GM23338 (cell line): Measurements from ENCODE around the gene ST6GALNAC3. TPM values are rescaled to one million over a fixed set of nuclear protein-coding genes. Genes with fewer than 3 reads are reported as not detected.

Experiments used
- ATAC-seq: fragments of 200-7000 bp; cut with Tn5 transposase; 3 replicates; pipeline ENCODE4 v1.9.1; 2020
- DNase-seq: peaks from one replicate; pipeline ENCODE4 v3.0.0-alpha.2; 2015; ENCODE audit warnings: low spot score
- H2AFZ ChIP-seq: fragments of 200-600 bp; sonication (generic); 2 replicates; pipeline ENCODE4 v1.8.0; 2016; ENCODE audit warnings: antibody characterized with exemption, mild to moderate bottlenecking, moderate library complexity
- H3F3A ChIP-seq: fragments of 200-600 bp; sonication (generic); replicated peaks from 2 replicates; pipeline ENCODE4 v1.8.0; 2017; ENCODE audit warnings: antibody characterized with exemption, mixed run types, low read depth
- H3K27ac ChIP-seq: fragments of 200-600 bp; sonication (generic); 2 replicates; pipeline ENCODE4 v1.6.1; 2016; ENCODE audit warnings: low read depth
- H3K27me3 ChIP-seq: fragments of 200-600 bp; sonication (generic); 2 replicates; pipeline ENCODE4 v1.8.0; 2016; ENCODE audit warnings: mild to moderate bottlenecking, mixed run types, moderate library complexity; ENCODE audit not compliant: insufficient read depth
- H3K36me3 ChIP-seq: fragments of 200-600 bp; sonication (generic); 2 replicates; pipeline ENCODE4 v1.8.0; 2016; ENCODE audit warnings: mild to moderate bottlenecking; ENCODE audit not compliant: insufficient read depth
- H3K4me1 ChIP-seq: fragments of 200-600 bp; sonication (generic); 2 replicates; pipeline ENCODE4 v1.8.0; 2016; ENCODE audit warnings: mild to moderate bottlenecking, moderate library complexity; ENCODE audit not compliant: insufficient read depth
- H3K4me2 ChIP-seq: fragments of 200-600 bp; sonication (generic); 2 replicates; pipeline ENCODE4 v1.7.1; 2017; ENCODE audit warnings: mixed run types
- H3K4me3 ChIP-seq: fragments of 200-600 bp; sonication (generic); 2 replicates; pipeline ENCODE4 v1.6.1; 2016; ENCODE audit warnings: mixed run types
- H3K79me2 ChIP-seq: fragments of 200-600 bp; sonication (generic); replicated peaks from 2 replicates; pipeline ENCODE4 v1.8.0; 2017; ENCODE audit warnings: mild to moderate bottlenecking; ENCODE audit not compliant: insufficient read depth
- H3K9me2 ChIP-seq: fragments of 200-600 bp; sonication (generic); 2 replicates; pipeline ENCODE4 v1.8.0; 2017; ENCODE audit not compliant: insufficient read depth
- H4K20me1 ChIP-seq: fragments of 200-600 bp; sonication (generic); replicated peaks from 2 replicates; pipeline ENCODE4 v1.8.0; 2017; ENCODE audit warnings: mild to moderate bottlenecking; ENCODE audit not compliant: insufficient read depth
- H3K27ac Mint-ChIP-seq: 2 replicates; pipeline ENCODE4 v1.8.0; 2020; ENCODE audit warnings: inconsistent platforms, mild to moderate bottlenecking, moderate library complexity, mixed read lengths
- H3K27me3 Mint-ChIP-seq: 3 replicates; pipeline ENCODE4 v1.8.0; 2022; ENCODE audit warnings: low read depth, mild to moderate bottlenecking, moderate library complexity, mixed read lengths, inconsistent platforms; ENCODE audit not compliant: insufficient read depth, poor library complexity
- H3K36me3 Mint-ChIP-seq: 3 replicates; pipeline ENCODE4 v1.8.0; 2021; ENCODE audit warnings: low read depth, mild to moderate bottlenecking, inconsistent platforms, moderate library complexity, mixed read lengths
- H3K4me1 Mint-ChIP-seq: 3 replicates; pipeline ENCODE4 v1.8.0; 2020; ENCODE audit warnings: mild to moderate bottlenecking, inconsistent platforms, mixed read lengths
- H3K4me3 Mint-ChIP-seq: 3 replicates; pipeline ENCODE4 v1.8.0; 2021; ENCODE audit warnings: moderate library complexity, mild to moderate bottlenecking, inconsistent platforms, mixed read lengths
- H3K9me3 Mint-ChIP-seq: 3 replicates; pipeline ENCODE4 v1.8.0; 2020; ENCODE audit warnings: moderate library complexity, mild to moderate bottlenecking, inconsistent platforms, mixed read lengths
- CREB1 ChIP-seq: fragments of 250-450 bp; sonication (Bioruptor Pico); IDR thresholded peaks from 2 replicates; pipeline ENCODE4 v1.5.0; 2020; ENCODE audit warnings: low read depth, mild to moderate bottlenecking, moderate library complexity
- EZH2 ChIP-seq: fragments of 200-600 bp; sonication (generic); IDR thresholded peaks from one replicate; pipeline ENCODE4 v1.8.0; 2017; ENCODE audit warnings: antibody characterized with exemption, mild to moderate bottlenecking, low read depth; ENCODE audit not compliant: unreplicated experiment
- NANOG ChIP-seq: IDR thresholded peaks from 2 replicates; pipeline ENCODE4 v1.6.1; 2016; ENCODE audit warnings: antibody characterized with exemption, borderline replicate concordance
- POLR2AphosphoS5 ChIP-seq: IDR thresholded peaks from 2 replicates; pipeline ENCODE4 v1.6.1; 2016; ENCODE audit warnings: antibody characterized with exemption, low read depth
- ZNF114 ChIP-seq: fragments of 250-450 bp; sonication (Bioruptor Pico); IDR thresholded peaks from 2 replicates; pipeline ENCODE4 v1.5.0; 2020; ENCODE audit warnings: mild to moderate bottlenecking, moderate library complexity
- ZNF331 ChIP-seq: fragments of 250-450 bp; sonication (Bioruptor Pico); IDR thresholded peaks from 2 replicates; pipeline ENCODE4 v1.5.0; 2020; ENCODE audit warnings: low read depth, mild to moderate bottlenecking, moderate library complexity
- polyA plus RNA-seq: library from polyadenylated mRNA; unstranded; fragments of >200 nt; fragmentation: Nextera tagmentation; extraction: Ambion mirVana; gene quantifications from 2 replicates; pipeline ENCODE4 v1.2.1, GENCODE V29; 2016
- total RNA-seq: library from RNA; depleted of rRNA; stranded (reverse); fragments of >200 nt; shearing (Covaris generic); gene quantifications from 2 replicates; pipeline ENCODE4 v1.2.3, GENCODE V29; 2014
- TF ChIP-seq, protein P1 (sequence below): IDR thresholded peaks from 2 replicates; pipeline ENCODE4 v1.6.1; 2016; ENCODE audit warnings: antibody characterized with exemption
- TF ChIP-seq, protein P2 (sequence below): IDR thresholded peaks from one replicate; pipeline ENCODE4 v1.6.1; 2018; ENCODE audit warnings: antibody characterized with exemption; ENCODE audit not compliant: unreplicated experiment
- TF ChIP-seq, protein P3 (sequence below): fragments of 250-450 bp; sonication (Bioruptor Pico); IDR thresholded peaks from 2 replicates; pipeline ENCODE4 v1.5.0; 2020; ENCODE audit warnings: mild to moderate bottlenecking, moderate library complexity
- TF ChIP-seq, protein P4 (sequence below), 2 experiments: fragments of 200-600 bp in 1 of 2; sonication (generic) in 1 of 2; conservative IDR thresholded peaks; 2 replicates each; pipeline versions ENCODE4 v1.5.1 to v1.6.1; 2016 to 2017; ENCODE audit warnings: antibody characterized with exemption in 2 of 2, low read depth in 2 of 2, mild to moderate bottlenecking in 2 of 2, moderate library complexity in 1 of 2

ST6GALNAC3 gene
- total and polyA plus RNA-seq, 2 experiments from 2014 or later = 4.7 to 11.6 TPM

DNA sequence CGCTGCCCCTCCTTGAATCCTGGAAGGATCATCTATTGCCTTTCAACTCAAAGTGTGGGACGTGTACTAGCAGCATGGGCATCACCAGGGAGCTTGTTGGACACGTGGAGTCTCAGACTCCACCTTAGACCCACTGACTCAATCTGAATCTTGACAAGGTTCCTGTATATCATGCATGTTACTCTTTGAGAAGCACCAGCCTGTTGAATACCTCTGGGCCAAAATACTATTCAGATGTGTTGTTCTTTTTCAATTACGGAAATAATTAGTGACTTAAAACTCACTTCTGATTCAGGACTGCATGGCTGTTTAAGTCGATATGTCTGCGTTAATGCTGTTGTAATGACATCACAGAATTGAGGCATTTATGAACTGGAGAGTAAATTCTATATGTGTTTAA, 70.8 kb downstream of the ST6GALNAC3 start:
- no peaks in the 10 kb centered on the region for H4K20me1 ChIP-seq
- H3K4me3 ChIP-seq = no peak overlapping the region
- H2AFZ ChIP-seq = no peak overlapping the region

DNA sequence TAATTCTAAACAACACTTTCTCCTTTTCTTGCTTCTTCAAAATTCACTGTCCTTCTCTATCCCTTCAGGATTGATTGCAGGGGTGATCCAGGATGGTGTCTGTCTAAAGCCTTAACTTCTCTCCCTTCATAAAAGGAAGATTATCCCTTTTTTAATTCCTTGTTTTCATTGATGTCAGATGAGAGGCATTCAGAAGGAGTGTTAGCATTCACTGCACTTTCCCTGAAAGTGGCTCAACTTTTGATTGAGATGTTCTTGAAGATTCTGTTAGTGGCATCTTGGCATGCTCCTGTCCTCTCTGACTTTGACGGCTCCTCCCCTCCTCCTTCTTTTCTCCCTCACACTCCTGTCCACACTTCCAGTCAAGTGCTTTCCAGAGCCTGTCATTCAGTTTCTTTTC, 71.6 kb downstream of the ST6GALNAC3 start:
- Histone ChIP-seq H3K4me1 (peaks cover 9% of the 10 kb centered on the region), H3K4me3 (no peak overlapping the region), H3K4me2 (no peak overlapping the region), H3K27ac (no peak overlapping the region), H3F3A (no peaks in the 10 kb centered on the region), H3K27me3 (no peaks in the 10 kb centered on the region), H4K20me1 (no peaks in the 10 kb centered on the region), H3K36me3 (no peaks in the 10 kb centered on the region), H3K79me2 (no peaks in the 10 kb centered on the region), H2AFZ (no peak overlapping the region), H3K9me2 (peaks cover 2% of the 10 kb centered on the region)
- Mint-ChIP-seq H3K4me1 (peaks cover 18% of the 10 kb centered on the region), H3K4me3 (no peak overlapping the region), H3K36me3 (no peaks in the 10 kb centered on the region), H3K9me3 (no peaks in the 10 kb centered on the region), H3K27ac (no peak overlapping the region), H3K27me3 (no peaks in the 10 kb centered on the region)
- DNase-seq (no peak), ATAC-seq (no peak)
- TF ChIP-seq, protein P1, sequence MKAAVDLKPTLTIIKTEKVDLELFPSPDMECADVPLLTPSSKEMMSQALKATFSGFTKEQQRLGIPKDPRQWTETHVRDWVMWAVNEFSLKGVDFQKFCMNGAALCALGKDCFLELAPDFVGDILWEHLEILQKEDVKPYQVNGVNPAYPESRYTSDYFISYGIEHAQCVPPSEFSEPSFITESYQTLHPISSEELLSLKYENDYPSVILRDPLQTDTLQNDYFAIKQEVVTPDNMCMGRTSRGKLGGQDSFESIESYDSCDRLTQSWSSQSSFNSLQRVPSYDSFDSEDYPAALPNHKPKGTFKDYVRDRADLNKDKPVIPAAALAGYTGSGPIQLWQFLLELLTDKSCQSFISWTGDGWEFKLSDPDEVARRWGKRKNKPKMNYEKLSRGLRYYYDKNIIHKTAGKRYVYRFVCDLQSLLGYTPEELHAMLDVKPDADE = no peak
- TF ChIP-seq EZH2 (no peak), CREB1 (no peak), POLR2AphosphoS5 (no peak), NANOG (no peak), ZNF331 (no peak), ZNF114 (CRISPR knock-in tag) (no peak)
- TF ChIP-seq, protein P2, sequence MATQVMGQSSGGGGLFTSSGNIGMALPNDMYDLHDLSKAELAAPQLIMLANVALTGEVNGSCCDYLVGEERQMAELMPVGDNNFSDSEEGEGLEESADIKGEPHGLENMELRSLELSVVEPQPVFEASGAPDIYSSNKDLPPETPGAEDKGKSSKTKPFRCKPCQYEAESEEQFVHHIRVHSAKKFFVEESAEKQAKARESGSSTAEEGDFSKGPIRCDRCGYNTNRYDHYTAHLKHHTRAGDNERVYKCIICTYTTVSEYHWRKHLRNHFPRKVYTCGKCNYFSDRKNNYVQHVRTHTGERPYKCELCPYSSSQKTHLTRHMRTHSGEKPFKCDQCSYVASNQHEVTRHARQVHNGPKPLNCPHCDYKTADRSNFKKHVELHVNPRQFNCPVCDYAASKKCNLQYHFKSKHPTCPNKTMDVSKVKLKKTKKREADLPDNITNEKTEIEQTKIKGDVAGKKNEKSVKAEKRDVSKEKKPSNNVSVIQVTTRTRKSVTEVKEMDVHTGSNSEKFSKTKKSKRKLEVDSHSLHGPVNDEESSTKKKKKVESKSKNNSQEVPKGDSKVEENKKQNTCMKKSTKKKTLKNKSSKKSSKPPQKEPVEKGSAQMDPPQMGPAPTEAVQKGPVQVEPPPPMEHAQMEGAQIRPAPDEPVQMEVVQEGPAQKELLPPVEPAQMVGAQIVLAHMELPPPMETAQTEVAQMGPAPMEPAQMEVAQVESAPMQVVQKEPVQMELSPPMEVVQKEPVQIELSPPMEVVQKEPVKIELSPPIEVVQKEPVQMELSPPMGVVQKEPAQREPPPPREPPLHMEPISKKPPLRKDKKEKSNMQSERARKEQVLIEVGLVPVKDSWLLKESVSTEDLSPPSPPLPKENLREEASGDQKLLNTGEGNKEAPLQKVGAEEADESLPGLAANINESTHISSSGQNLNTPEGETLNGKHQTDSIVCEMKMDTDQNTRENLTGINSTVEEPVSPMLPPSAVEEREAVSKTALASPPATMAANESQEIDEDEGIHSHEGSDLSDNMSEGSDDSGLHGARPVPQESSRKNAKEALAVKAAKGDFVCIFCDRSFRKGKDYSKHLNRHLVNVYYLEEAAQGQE = no peak
- TF ChIP-seq, protein P3, sequence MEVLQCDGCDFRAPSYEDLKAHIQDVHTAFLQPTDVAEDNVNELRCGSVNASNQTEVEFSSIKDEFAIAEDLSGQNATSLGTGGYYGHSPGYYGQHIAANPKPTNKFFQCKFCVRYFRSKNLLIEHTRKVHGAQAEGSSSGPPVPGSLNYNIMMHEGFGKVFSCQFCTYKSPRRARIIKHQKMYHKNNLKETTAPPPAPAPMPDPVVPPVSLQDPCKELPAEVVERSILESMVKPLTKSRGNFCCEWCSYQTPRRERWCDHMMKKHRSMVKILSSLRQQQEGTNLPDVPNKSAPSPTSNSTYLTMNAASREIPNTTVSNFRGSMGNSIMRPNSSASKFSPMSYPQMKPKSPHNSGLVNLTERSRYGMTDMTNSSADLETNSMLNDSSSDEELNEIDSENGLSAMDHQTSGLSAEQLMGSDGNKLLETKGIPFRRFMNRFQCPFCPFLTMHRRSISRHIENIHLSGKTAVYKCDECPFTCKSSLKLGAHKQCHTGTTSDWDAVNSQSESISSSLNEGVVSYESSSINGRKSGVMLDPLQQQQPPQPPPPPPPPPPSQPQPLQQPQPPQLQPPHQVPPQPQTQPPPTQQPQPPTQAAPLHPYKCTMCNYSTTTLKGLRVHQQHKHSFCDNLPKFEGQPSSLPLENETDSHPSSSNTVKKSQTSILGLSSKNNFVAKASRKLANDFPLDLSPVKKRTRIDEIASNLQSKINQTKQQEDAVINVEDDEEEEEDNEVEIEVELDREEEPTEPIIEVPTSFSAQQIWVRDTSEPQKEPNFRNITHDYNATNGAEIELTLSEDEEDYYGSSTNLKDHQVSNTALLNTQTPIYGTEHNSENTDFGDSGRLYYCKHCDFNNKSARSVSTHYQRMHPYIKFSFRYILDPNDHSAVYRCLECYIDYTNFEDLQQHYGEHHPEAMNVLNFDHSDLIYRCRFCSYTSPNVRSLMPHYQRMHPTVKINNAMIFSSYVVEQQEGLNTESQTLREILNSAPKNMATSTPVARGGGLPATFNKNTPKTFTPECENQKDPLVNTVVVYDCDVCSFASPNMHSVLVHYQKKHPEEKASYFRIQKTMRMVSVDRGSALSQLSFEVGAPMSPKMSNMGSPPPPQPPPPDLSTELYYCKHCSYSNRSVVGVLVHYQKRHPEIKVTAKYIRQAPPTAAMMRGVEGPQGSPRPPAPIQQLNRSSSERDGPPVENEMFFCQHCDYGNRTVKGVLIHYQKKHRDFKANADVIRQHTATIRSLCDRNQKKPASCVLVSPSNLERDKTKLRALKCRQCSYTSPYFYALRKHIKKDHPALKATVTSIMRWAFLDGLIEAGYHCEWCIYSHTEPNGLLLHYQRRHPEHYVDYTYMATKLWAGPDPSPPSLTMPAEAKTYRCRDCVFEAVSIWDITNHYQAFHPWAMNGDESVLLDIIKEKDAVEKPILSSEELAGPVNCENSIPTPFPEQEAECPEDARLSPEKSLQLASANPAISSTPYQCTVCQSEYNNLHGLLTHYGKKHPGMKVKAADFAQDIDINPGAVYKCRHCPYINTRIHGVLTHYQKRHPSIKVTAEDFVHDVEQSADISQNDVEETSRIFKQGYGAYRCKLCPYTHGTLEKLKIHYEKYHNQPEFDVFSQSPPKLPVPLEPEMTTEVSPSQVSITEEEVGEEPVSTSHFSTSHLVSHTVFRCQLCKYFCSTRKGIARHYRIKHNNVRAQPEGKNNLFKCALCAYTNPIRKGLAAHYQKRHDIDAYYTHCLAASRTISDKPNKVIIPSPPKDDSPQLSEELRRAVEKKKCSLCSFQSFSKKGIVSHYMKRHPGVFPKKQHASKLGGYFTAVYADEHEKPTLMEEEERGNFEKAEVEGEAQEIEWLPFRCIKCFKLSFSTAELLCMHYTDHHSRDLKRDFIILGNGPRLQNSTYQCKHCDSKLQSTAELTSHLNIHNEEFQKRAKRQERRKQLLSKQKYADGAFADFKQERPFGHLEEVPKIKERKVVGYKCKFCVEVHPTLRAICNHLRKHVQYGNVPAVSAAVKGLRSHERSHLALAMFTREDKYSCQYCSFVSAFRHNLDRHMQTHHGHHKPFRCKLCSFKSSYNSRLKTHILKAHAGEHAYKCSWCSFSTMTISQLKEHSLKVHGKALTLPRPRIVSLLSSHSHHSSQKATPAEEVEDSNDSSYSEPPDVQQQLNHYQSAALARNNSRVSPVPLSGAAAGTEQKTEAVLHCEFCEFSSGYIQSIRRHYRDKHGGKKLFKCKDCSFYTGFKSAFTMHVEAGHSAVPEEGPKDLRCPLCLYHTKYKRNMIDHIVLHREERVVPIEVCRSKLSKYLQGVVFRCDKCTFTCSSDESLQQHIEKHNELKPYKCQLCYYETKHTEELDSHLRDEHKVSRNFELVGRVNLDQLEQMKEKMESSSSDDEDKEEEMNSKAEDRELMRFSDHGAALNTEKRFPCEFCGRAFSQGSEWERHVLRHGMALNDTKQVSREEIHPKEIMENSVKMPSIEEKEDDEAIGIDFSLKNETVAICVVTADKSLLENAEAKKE (CRISPR knock-in tag) = no peak
- TF ChIP-seq, protein P4, sequence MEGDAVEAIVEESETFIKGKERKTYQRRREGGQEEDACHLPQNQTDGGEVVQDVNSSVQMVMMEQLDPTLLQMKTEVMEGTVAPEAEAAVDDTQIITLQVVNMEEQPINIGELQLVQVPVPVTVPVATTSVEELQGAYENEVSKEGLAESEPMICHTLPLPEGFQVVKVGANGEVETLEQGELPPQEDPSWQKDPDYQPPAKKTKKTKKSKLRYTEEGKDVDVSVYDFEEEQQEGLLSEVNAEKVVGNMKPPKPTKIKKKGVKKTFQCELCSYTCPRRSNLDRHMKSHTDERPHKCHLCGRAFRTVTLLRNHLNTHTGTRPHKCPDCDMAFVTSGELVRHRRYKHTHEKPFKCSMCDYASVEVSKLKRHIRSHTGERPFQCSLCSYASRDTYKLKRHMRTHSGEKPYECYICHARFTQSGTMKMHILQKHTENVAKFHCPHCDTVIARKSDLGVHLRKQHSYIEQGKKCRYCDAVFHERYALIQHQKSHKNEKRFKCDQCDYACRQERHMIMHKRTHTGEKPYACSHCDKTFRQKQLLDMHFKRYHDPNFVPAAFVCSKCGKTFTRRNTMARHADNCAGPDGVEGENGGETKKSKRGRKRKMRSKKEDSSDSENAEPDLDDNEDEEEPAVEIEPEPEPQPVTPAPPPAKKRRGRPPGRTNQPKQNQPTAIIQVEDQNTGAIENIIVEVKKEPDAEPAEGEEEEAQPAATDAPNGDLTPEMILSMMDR (conservative IDR thresholded peaks at IDR 0.05; ENCODE audit: low read depth in 2 of 2) = no peak

More for the DNA sequence above, 70.8 kb downstream of the ST6GALNAC3 start:
- Mint-ChIP-seq H3K4me1 (peaks cover 25% of the 10 kb centered on the region), H3K27ac (no peak overlapping the region), H3K27me3 (peaks cover 2% of the 10 kb centered on the region), H3K4me3 (no peak overlapping the region), H3K9me3 (no peaks in the 10 kb centered on the region), H3K36me3 (no peaks in the 10 kb centered on the region)
- no peak for TF ChIP-seq ZNF114 (CRISPR knock-in tag)
- ATAC-seq (no peak), DNase-seq (no peak)
- no peaks in the 10 kb centered on the region for H3F3A ChIP-seq
- H3K27ac ChIP-seq = no peak overlapping the region
- H3K36me3 ChIP-seq = no peaks in the 10 kb centered on the region
- peaks cover 17% of the 10 kb centered on the region for H3K4me1 ChIP-seq
- peaks cover 2% of the 10 kb centered on the region for H3K9me2 ChIP-seq
- no peak overlapping the region for H3K4me2 ChIP-seq
- no peaks in the 10 kb centered on the region for H3K79me2 ChIP-seq
- H3K27me3 ChIP-seq = no peaks in the 10 kb centered on the region
